Aorta (tissue), 5 donors: ENCODE data around the gene CACNA1B. TPM values are rescaled to one million over a fixed set of nuclear protein-coding genes. Genes with fewer than 3 reads are reported as not detected.

Experiments
- ATAC-seq: fragments of 200-7000 bp; cut with Tn5 transposase; one replicate; pipeline ENCODE4 v1.9.1; 2022; ENCODE audit warnings: moderate library complexity; ENCODE audit not compliant: low FRiP score
- DNase-seq, 2 donors: peaks; one replicate each; pipeline ENCODE4 v3.0.0-alpha.2; 2020
- H3K27ac ChIP-seq, 2 donors: one replicate each; pipeline ENCODE4 v1.5.1; 2013; ENCODE audit warnings: low read length in 2 of 2, mild to moderate bottlenecking in 2 of 2, moderate library complexity in 2 of 2, control low read depth in 1 of 2, inconsistent platforms in 1 of 2, low read depth in 1 of 2
- H3K27me3 ChIP-seq, 2 donors: one replicate each; pipeline ENCODE4 v1.6.1; 2013; ENCODE audit warnings: control low read depth in 1 of 2, low read length in 1 of 2, mild to moderate bottlenecking in 1 of 2, moderate library complexity in 1 of 2; ENCODE audit not compliant: insufficient read depth in 2 of 2, control insufficient read depth in 1 of 2
- H3K36me3 ChIP-seq, 2 donors: one replicate each; pipeline ENCODE4 v1.6.1; 2013; ENCODE audit warnings: control low read depth in 1 of 2, low read length in 1 of 2, mild to moderate bottlenecking in 1 of 2; ENCODE audit not compliant: insufficient read depth in 2 of 2, control insufficient read depth in 1 of 2
- H3K4me1 ChIP-seq, 2 donors: one replicate each; pipeline ENCODE4 v1.6.1; 2013; ENCODE audit warnings: low read length in 2 of 2, control low read depth in 1 of 2, mild to moderate bottlenecking in 1 of 2, moderate library complexity in 1 of 2; ENCODE audit not compliant: insufficient read depth in 2 of 2, control insufficient read depth in 1 of 2
- H3K4me3 ChIP-seq, 2 donors: one replicate each; pipeline ENCODE4 v1.5.1; 2013; ENCODE audit warnings: low read length in 2 of 2, control low read depth in 1 of 2, mild to moderate bottlenecking in 1 of 2
- H3K9me3 ChIP-seq: one replicate; pipeline ENCODE4 v1.6.1; 2013; ENCODE audit warnings: mild to moderate bottlenecking, low read length; ENCODE audit not compliant: control insufficient read depth
- WGBS, 2 donors: extraction: QIAGEN DNeasy Blood & Tissue Kit; methylation state at CpG; one replicate each; pipeline ENCODE4 v1.1.7; 2013; 5-methylcytosine and 5-hydroxymethylcytosine counted together
- intact Hi-C, 2 donors: fragments of 100-400 bp; cut with DNase I; formaldehyde crosslinking; loops; one replicate each; pipeline versions ENCODE4 v1.14.2 to v1.15.0; 2022
- polyA plus RNA-seq, 2 donors: library from polyadenylated mRNA; stranded (reverse); fragments of 200-250 nt; gene quantifications; one replicate each; pipeline ENCODE4 v1.2.3, GENCODE V29; 2013
- total RNA-seq, 2 donors: library from RNA; stranded (reverse); fragmentation: NEBNext Ultra II Directional; extraction: Animal tissue kit (Norgen Biotek cat#: 25700); gene quantifications; one replicate each; pipeline ENCODE4 v1.2.1, GENCODE V29; 2021
- donor health status: healthy with polysubstance abuse.
- donor health status: Bipolar disorder and iron deficiency.
- donor health status: DM: no; HTN: no; CAD: no.
- donor health status: DM: no; HTN: no; CAD: no.
- donor health status: DM: yes; HTN: yes; CAD: no.

Gene CACNA1B
- total and polyA plus RNA-seq, 4 donors = under 0.01 to 0.05 (median 0.03) TPM; not detected in 1

DNA sequence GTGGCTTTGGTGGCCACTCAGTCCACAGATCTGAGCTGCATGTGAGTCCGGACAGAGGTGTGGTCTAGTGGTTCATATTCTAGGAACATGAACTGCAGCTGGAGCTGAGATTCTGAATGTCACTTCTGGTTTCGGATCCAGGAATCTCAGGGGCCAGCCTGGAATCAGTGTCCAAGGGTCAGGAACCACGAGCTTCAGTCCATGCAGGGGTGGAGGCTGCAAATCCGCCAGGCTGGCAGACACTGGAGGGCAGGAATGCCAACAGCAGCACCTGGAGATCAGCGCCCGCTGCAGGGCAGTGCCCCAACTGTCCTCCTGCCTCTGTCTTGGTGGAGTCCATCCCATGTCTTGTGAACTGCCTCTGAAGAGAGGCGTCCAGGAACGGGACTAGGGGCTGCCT is 73.5 kb downstream of the CACNA1B start:
- H3K27ac ChIP-seq = no peak overlapping the region
- DNase-seq = no peak
- no peak for ATAC-seq
- H3K27me3 ChIP-seq = no peaks in the 10 kb centered on the region
- intact Hi-C loops = loop anchor here in 1 of 2 donors (5.0 kb wide), 1 partner anchor 84 kb away; no protein-coding TSS in a partner anchor
- no peaks in the 10 kb centered on the region for H3K36me3 ChIP-seq
- H3K9me3 ChIP-seq = no peaks in the 10 kb centered on the region
- no peaks in the 10 kb centered on the region for H3K4me1 ChIP-seq
- 62 to 70% methylated on average over 8 of the region's 8 CpGs for WGBS, 2 donors
- no peak overlapping the region for H3K4me3 ChIP-seq

DNA sequence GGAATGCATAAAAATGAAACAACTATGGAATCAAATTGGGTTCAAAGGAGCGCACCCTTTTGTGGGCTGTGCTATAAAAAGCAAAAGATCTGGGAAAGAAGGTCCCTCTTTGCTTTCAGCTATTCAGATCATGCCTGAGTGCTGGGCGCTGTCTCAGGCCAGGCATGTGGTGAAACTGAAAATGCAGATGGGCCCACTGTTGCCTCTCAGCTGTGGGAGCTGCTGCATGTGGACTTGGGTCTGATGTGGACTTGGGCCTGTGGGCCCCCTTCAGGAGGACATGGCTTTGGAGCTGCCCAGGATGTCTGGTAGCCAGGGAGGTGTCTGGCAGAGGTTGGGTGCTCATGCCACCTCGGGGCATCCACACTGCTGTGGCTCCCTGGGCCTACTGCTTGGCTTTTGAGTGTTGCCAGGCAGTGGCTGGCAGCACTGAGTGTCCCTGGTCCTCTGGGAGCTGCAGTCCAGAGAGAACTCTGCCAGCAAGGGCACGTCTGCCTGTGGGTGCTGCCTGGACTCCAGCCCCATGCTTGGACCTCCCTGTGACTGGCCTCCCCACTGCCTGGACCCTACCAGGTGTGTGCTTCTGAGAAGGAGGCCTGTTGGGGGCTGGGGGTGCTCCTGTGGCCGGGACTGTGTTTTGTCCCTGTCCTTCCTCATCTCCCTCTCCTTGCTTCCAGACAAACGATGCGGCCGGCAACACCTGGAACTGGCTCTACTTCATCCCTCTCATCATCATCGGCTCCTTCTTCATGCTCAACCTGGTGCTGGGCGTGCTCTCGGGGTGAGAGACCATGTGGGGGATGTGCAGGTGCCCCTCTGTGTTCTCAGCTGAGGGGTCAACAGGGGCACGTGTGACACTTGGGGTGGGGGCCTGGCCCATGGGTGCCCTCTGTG is 74.3 kb downstream of the CACNA1B start:
- WGBS, 2 donors = 79 to 80% methylated on average over 12 of the region's 12 CpGs
- intact Hi-C loops = loop anchor here in 1 of 2 donors (5.0 kb wide), 1 partner anchor 85 kb away; no protein-coding TSS in a partner anchor
- no peak for ATAC-seq

DNA sequence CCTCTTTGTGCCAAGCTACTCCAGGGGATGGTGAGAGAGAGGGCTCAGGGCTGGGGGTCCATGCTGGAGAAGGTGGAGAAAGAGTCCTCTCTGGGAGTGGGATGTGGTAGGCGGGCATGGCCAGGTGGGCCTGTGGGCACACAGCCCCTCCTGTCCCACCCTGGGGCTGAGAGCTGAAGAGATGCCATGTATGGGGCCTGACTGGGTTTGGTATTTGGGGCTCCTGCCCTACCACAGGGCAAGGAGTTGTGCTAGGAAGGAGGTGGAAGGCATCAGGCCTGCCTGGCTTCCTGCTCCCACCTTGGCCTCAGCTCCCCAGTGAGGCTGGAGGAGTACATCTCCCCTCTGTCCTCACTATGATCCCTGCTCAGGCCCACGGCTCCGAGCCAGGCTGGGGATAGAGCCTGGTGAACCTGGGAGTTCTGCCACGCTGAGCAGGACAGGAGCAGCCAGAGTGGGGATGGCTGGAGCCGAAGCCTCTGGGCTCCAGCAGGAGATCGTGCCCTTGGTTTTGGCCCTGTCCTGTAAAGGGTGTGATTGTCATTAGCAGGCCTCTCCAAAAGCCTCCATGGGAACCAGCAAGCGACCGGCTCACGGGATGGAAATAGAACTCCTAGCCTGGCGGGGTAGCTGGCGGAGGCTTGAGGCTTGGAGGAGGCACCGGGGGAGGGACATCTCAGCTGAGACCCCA is 75.5 kb downstream of the CACNA1B start:
- no peaks in the 10 kb centered on the region for H3K9me3 ChIP-seq
- ATAC-seq = no peak
- no peaks in the 10 kb centered on the region for H3K27me3 ChIP-seq
- H3K36me3 ChIP-seq = no peaks in the 10 kb centered on the region
- no peaks in the 10 kb centered on the region for H3K4me1 ChIP-seq
- intact Hi-C loops = loop anchor here in 1 of 2 donors (5.0 kb wide), 1 partner anchor 86 kb away; no protein-coding TSS in a partner anchor
- no peak for DNase-seq
- no peak overlapping the region for H3K27ac ChIP-seq
- no peak overlapping the region for H3K4me3 ChIP-seq
- WGBS, 2 donors = 75% methylated on average over 12 of the region's 12 CpGs

More for the DNA sequence above, 74.3 kb downstream of the CACNA1B start:
- Histone ChIP-seq H3K4me1 (no peaks in the 10 kb centered on the region), H3K27ac (no peak overlapping the region), H3K36me3 (no peaks in the 10 kb centered on the region), H3K27me3 (no peaks in the 10 kb centered on the region), H3K4me3 (no peak overlapping the region), H3K9me3 (no peaks in the 10 kb centered on the region)
- DNase-seq = no peak

DNA sequence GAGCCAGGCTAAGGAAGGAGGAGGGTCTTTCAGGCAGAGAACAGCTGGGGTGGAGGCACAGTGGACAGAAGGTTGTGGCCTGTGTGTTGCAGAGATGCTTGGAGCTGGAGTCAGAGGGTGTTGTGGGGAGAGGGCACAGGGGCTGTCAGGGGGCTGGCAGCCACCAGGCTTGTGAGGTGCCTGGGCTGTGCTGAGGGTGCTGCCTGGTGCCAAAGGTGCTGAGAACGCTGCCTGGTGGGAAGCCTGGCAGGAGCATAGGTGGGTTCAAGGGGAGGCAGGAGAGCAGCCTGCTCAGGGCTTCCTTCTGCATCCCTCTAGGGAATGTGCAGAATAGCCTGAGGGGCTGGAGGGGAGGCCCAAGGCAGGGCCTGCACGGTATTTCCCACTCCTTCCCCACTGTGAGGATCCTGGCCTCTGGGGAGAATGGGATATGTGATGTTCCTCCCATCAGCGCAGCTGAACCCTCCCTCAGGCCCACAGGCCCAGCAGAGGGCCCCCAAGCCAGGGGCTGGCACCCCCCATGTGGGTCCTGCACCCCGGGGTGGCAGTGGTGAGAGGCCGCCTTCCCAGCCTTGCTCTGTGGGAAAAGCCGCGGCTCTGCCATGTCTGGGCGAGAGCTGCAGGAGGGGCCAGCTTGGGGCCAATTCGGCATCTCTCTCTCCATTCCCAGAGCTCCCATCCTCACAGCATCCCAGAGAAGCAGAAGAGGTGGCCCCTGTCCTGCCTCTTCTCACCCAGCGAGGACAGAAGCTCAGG is 76.3 kb downstream of the CACNA1B start:
- Histone ChIP-seq H3K9me3 (no peaks in the 10 kb centered on the region), H3K27ac (no peak overlapping the region), H3K4me3 (no peak overlapping the region), H3K4me1 (no peaks in the 10 kb centered on the region), H3K27me3 (no peaks in the 10 kb centered on the region), H3K36me3 (no peaks in the 10 kb centered on the region)
- DNase-seq = no peak
- ATAC-seq = no peak
- intact Hi-C loops = loop anchor here in 1 of 2 donors (5.0 kb wide), 1 partner anchor 87 kb away; no protein-coding TSS in a partner anchor
- 76 to 88% methylated on average over 10 of the region's 10 CpGs for WGBS, 2 donors

DNA sequence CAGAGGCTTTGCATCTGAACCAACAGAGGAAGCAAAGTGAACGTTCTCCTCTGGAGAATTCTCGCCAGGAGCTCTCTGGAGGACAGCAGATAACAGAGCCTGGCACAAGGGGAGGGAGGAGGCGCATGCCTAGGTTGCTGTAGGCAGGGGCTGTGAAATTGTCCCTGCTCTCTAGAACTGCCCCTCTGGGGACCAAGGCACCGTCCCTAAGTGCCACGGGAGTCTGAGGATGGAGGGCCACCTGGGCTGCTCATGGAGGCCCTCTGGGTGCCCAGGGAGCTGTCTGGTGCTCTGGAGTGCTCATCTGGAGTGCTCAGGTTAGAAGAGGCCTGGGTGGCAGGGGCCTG is 77.6 kb downstream of the CACNA1B start:
- Histone ChIP-seq H3K27me3 (no peaks in the 10 kb centered on the region), H3K36me3 (no peaks in the 10 kb centered on the region), H3K4me3 (no peak overlapping the region), H3K27ac (no peak overlapping the region), H3K9me3 (no peaks in the 10 kb centered on the region), H3K4me1 (no peaks in the 10 kb centered on the region)
- DNase-seq = no peak
- intact Hi-C loops = no loop called here
- 61 to 64% methylated on average over 5 of the region's 5 CpGs for WGBS, 2 donors
- no peak for ATAC-seq

DNA sequence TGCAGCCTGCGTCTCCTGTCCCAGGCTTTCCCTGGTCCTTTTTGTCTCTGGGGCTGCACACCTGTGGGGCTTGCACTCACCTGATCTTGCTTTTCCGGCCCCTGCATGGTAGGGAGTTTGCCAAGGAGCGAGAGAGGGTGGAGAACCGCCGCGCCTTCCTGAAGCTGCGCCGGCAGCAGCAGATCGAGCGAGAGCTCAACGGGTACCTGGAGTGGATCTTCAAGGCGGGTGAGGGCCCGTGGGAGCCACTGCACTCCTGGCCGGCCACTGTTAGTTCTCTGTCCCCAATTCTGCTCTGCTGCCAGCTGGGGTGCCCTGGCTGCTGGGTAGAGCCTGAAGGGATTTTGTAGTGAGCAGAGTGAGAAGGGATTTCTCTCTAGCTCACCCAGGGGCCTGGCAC is 78.0 kb downstream of the CACNA1B start:
- intact Hi-C loops = no loop called here
- Histone ChIP-seq H3K27ac (no peak overlapping the region), H3K9me3 (no peaks in the 10 kb centered on the region), H3K36me3 (no peaks in the 10 kb centered on the region), H3K4me1 (no peaks in the 10 kb centered on the region), H3K4me3 (no peak overlapping the region), H3K27me3 (no peaks in the 10 kb centered on the region)
- DNase-seq (no peak), ATAC-seq (no peak)
- 89 to 91% methylated on average over 14 of the region's 14 CpGs for WGBS, 2 donors

DNA sequence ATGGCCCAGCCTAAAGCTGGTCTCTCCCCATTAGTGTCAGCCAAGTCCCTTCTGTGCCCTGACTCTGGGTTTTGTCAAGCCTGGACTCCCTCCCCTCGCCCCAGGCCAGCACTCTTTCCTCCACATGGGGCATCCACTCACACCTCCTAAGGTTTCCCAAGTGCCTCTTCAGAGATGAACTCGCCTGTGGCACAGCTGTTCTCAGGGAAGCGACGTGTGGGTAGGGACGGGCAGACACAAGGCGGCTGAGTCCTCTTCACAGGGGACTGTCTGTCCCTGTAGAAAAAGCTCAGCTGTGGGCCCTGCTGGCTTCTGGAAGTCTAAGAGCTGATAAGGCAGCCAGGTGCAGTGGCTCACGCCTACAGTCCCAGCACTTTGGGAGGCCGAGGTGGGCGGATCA is 78.5 kb downstream of the CACNA1B start:
- no peaks in the 10 kb centered on the region for H3K4me1 ChIP-seq
- ATAC-seq = no peak
- no peak overlapping the region for H3K4me3 ChIP-seq
- H3K9me3 ChIP-seq = no peaks in the 10 kb centered on the region
- intact Hi-C loops = no loop called here
- WGBS, 2 donors = 82 to 85% methylated on average over 9 of the region's 9 CpGs
- H3K27ac ChIP-seq = no peak overlapping the region
- no peak for DNase-seq
- no peaks in the 10 kb centered on the region for H3K27me3 ChIP-seq
- H3K36me3 ChIP-seq = no peaks in the 10 kb centered on the region

DNA sequence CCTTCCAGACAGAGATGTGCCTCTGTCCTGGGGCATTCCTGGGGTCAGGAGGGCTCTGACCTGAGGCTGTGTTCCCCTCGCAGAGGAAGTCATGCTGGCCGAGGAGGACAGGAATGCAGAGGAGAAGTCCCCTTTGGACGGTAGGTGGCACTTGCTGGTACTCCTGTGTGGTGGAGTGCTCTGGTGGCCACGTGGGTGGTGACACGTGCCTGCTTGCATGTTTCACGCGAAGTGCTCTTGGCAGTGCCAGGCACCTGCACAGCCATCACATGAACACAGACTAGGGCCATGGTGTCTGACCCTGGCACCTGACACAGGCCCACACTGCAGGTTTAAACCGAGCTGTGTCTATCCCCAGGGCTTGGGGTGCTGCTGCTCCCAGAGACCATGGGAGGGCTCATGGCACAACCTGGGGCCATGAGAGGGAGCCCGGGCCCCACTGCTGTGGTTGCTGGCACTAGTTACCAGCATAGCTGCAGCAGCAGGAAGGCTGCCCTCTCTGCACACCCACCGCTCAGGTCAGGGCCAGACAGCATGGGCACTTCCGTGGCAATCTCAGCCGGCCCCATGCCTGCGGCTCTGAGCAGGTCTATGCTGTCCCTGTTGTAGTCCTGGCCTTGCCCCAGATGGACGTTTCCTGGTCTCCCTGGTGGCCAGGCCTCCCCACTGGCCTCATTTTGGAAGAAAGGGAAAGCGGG is 79.3 kb downstream of the CACNA1B start:
- WGBS, 2 donors = 71 to 74% methylated on average over 14 to 15 of the region's 15 CpGs
- Histone ChIP-seq H3K9me3 (no peaks in the 10 kb centered on the region), H3K27ac (no peak overlapping the region), H3K36me3 (no peaks in the 10 kb centered on the region), H3K27me3 (no peaks in the 10 kb centered on the region), H3K4me3 (no peak overlapping the region), H3K4me1 (no peaks in the 10 kb centered on the region)
- no peak for DNase-seq
- no peak for ATAC-seq
- intact Hi-C loops = no loop called here
